Stimulated activated CD4-positive, alpha-beta T cell treated with anti-CD3 and anti-CD28 coated beads, Interleukin-12 subunit alpha, Interleukin-12 subunit beta, amount 100 ng/mL, for 24 hours (primary cell): Measurements from ENCODE around the gene TXK.

Experiments used
- DNase-seq, 2 experiments: peaks; one replicate each; pipeline ENCODE4 v3.0.0-alpha.2; 2020; ENCODE audit warnings: low read depth in 2 of 2

TXK gene

GRCh38 chr4:48051078-48051477 is 83.0 kb downstream of the TXK start:
- DNase-seq, result no peak

GRCh38 chr4:48049483-48049882 is 84.6 kb downstream of the TXK start:
- no peak for DNase-seq

- DNase-seq, result no peak
These were observed 86.2 kb downstream of the TXK start for GRCh38 chr4:48047896-48048295.

DNA sequence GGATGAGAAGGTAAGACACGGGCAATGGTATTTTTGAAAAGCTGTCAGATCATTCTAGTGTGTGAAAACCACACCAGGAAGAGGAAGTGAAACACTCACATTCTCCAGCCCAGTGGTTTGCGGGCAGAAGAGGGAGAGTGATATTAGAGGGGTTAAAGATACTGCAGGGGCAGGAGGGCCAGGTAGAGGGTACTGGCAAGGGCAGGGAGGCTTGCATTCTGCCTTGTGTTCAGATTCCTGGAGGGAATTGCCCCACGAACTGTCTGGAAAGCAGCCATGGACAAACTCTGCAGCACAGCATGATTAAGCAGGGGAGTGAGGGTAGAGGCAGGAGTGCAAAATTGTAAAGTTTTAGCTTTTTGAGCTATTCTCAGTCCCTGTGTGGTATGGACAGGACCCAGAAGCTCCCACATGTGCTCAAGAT is 86.6 kb downstream of the TXK start:
- peak; percentile 56 to 80 for DNase-seq

- DNase-seq, result no peak
These were observed 88.0 kb downstream of the TXK start for GRCh38 chr4:48046059-48046458.

- DNase-seq, result no peak
These were observed 89.8 kb downstream of the TXK start for GRCh38 chr4:48044298-48044697.

- no peak for DNase-seq
These were observed 90.5 kb downstream of the TXK start for GRCh38 chr4:48043504-48043903.

GRCh38 chr4:48042979-48043461 is 91.0 kb downstream of the TXK start:
- no peak for DNase-seq

GRCh38 chr4:48041535-48042137 is 92.4 kb downstream of the TXK start:
- DNase-seq, result peak in 1 of 2 experiments; percentile 41

DNA sequence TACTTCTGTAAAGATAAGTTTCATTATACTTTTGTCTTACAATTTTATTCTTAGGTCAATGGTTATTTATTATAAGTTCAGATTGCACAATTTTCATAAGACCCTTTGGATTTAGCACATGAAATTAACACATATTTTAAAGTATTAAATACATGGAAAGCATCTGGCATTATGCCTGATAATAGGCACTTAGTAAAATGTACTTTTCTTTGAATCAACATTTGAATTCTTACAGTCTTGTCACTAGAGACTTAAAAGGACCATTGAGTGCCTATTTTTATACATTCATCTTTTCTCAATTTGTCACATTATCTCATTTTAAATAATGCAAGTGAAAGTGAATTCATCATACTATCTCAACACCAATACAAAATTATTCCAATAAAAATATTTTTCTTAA is 94.5 kb downstream of the TXK start:
- DNase-seq, result no peak

GRCh38 chr4:48038666-48039065 is 95.4 kb downstream of the TXK start:
- no peak for DNase-seq

GRCh38 chr4:48037117-48037462 is 97.0 kb downstream of the TXK start:
- no peak for DNase-seq

DNA sequence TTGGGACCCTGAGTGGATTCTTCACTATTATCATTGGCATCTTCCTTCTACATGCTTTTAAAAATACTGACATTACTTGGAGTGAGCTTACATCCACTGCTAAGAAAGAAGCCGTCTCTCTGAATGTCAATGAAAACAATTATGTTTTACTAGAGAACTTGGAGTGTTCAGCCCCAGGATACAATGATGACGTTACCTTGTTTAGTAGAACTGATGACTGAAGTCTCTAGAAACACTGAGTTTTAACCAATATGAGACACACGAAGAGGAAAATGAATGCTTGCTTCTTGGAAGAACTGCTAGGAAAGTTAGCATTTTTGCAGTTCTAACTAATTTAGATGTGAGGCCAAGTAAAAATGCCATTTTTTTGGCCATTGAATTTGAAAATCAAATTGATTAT is 98.1 kb downstream of the TXK start:
- no peak for DNase-seq

- peak in 1 of 2 experiments; percentile 60 for DNase-seq
These were observed 100.1 kb downstream of the TXK start for GRCh38 chr4:48033825-48034413.

DNA sequence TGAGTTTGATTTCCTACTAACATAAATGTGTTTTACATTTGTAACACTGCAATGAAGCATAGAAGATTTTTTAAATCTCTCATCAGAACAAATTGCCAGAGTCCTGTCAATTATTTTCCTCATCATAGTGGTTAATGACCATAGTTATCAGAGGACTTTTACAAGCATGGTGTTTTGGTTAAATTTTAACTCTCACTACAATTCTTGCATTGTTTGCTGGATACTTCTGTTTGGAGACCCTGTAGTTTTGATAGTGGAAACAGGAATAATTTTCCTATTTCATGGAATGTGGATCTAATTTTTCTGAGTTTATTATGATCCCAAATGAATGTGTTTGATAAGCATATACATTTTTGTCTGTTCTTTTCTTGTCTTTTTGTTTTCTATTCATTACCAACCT is 100.6 kb downstream of the TXK start:
- no peak for DNase-seq

- DNase-seq, result no peak
These were observed 101.3 kb downstream of the TXK start for GRCh38 chr4:48032721-48033120.

DNA sequence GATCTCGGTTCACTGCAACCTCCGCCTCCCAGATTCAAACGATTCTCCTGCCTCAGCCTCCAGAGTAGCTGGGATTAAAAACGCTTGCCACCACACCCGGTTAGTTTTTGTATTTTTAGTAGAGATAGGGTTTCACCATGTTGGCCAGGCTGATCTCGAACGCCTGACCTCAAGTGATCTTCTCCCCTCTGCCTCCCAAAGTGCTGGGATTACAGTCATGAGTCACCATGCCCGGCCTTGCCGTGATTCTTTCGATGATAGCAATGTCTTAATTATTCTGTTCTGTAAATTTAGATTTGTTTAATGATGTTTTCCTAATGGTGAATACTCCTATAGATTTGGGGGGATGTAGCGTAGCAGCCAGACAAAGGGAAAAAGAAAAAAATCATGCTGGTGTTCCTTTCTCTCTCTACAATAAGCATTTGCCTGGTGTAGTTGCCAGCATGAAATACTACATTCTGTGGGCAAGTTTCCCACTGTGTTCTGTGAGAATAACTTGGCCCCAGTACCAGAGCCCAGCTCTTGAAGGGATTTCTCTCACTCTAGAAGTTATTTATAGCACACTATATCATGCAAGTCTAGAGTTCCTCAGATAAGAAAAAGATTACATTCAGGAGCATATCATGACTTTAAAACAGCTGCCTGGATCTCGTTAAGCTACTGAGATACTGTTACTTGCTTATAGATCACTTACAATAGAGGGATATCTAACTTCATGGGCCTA is 102.1 kb downstream of the TXK start:
- no peak for DNase-seq

GRCh38 chr4:48030470-48030869 is 103.6 kb downstream of the TXK start:
- no peak for DNase-seq

GRCh38 chr4:48028696-48029095 is 105.4 kb downstream of the TXK start:
- DNase-seq, result no peak

GRCh38 chr4:48027653-48028052 is 106.4 kb downstream of the TXK start:
- no peak for DNase-seq

GRCh38 chr4:48025005-48025404 is 109.0 kb downstream of the TXK start:
- no peak for DNase-seq

DNA sequence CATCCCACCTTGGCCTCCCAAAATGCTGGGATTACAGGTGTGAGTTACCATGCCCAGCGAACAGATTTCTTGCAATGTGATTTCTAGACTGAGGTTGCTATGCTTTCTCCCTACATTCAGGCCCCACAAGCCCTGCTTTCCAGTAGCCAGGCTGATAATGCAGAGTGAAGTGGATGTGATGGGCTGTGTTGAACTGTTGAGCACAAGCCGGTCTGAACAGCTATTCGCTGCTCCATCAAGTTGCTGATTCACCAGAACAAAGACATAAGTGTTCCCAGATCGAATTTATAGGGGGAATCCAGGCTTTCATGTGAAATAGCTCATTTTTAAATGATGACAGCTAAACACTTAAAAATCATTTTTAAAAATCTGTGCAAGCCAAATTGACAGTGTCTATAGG is 109.5 kb downstream of the TXK start:
- no peak for DNase-seq

DNA sequence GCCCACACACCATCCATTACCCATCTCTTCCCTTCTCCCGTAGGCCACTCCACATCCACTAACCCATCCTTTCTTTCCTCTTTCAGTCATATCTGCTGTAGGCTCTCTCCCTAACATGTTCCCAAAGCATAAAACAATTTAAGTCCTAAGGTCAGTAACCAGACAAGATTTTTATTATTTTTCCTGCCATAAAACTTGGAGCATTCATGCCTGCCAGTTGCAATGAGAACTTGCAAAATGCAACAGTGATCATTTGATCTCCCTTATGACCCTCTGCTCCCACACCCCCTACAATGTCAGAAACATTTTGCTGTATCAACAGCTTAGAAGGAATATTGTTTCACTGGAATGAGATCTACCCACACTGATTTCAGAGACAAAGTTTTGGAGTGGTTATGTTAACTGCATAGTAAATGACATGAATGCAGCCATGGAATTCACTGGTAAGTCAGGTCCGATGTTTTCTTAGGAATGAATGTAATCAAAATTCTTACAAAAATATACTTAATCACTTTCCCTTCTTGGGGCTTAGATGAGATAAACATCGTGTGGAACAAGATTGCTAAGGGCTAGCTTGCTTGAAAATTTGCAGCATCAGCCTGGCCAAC is 111.8 kb downstream of the TXK start:
- DNase-seq, result no peak
